ENCODE data around the gene RNF44.

The RNF44 gene

DNA sequence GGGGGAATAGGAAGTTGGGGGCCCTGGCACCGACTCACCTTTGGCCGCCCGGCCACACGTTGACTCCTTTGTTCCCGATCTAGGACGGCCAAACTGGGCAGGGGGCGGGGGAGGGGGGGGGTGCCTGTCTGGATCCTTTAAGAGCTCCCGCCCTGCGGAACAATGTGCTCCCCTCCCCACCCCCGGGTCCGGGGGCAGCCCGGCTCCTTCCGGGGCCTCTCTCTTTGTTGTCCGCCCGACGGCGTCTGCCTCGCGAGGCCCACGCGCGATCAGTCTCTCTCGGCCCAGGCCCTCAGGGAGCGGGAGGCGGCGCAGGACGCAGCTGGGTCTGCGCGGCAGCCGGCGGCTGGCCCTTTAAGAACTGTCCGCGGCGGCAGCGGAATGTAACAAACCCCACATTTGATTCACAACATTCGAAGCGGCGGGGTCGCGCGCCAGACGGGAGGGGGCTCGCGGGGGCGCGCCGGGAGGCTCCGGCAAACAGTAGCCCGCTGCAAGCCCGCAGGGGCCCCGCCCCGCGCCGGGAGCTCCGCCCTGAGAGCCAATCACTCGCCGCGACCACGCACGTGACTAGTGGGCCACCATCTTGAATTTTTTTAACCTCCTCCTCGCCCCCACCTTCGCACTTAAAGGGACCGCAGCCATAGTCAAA, at the start of gene RNF44:
TSS of gene RNF44 (minus strand) at position 501 of the 652 bp plus-strand sequence. CDS start 4,930 bp downstream, outside the sequence.
- TF ChIP-seq ZNF274 (IDR thresholded peaks at IDR 0.05; ENCODE audit: low read depth, low read length) = no peak
- peak within 1 kb of the TSS; percentile 78 for H3K4me3 ChIP-seq (ENCODE audit: low read length)

DNA sequence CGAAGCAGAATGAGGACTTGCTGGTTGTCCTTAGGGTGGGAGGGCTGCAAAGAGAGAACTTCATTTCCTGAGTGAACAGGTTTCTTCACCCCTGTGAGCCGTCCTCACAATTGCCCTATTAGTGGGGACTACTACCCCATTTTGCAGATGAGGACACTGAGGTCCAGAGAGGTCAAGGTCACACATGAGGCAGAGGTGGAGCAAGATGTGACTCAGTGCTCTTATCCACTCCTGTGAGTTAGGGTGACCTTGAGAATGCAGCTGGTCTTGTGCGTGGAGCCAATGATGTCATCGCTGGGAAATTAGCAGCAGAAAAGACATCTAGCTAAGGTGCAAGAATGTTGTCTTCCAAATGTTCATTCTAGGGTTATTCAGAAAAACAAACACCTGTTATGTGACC, 45.9 kb upstream of the RNF44 start:
- no peak overlapping the region for H3K4me3 ChIP-seq (ENCODE audit: low read length)
- TF ChIP-seq ZNF274 (IDR thresholded peaks at IDR 0.05; ENCODE audit: low read depth, low read length) = no peak

DNA sequence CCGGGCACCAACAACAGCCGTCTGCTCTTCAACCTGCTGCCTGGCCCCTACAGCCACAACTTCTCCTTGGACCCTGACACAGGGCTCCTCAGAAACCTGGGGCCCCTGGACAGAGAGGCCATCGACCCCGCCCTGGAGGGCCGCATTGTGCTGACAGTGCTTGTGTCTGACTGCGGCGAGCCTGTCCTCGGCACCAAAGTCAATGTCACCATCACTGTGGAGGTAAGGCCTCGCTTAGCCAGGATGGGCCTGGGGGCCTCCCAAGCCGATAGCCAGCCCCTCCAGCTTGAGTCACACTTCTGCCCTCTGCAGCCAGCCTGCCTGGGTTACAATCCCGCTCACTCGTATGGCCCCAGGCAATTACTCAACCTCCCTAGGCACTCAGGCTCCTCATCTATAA, 44.2 kb upstream of the RNF44 start:
- no peak overlapping the region for H3K4me3 ChIP-seq (ENCODE audit: low read length)
- TF ChIP-seq ZNF274 (IDR thresholded peaks at IDR 0.05; ENCODE audit: low read depth, low read length) = no peak

DNA sequence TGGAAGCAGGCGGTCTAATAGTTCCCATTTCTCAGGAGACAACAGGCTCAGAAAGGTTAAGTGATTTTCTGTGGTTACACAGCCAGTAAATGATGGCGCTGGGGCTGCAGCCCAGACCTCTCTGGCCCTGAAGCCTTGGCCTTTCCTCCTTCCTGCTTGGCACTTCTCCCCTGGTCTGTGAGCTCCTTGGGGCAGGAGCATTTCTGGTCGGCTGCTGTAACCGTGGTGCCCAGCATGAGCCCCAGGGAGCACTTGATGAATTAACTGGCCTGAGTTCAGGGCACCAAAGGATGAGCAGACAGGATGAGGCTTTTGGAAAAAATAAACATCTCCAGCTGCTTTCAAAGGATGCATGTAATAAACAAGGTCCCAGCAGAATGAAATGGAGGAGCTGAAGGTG, 42.1 kb upstream of the RNF44 start:
- H3K4me3 ChIP-seq (ENCODE audit: low read length) = no peak overlapping the region
- TF ChIP-seq ZNF274 (IDR thresholded peaks at IDR 0.05; ENCODE audit: low read depth, low read length) = no peak

DNA sequence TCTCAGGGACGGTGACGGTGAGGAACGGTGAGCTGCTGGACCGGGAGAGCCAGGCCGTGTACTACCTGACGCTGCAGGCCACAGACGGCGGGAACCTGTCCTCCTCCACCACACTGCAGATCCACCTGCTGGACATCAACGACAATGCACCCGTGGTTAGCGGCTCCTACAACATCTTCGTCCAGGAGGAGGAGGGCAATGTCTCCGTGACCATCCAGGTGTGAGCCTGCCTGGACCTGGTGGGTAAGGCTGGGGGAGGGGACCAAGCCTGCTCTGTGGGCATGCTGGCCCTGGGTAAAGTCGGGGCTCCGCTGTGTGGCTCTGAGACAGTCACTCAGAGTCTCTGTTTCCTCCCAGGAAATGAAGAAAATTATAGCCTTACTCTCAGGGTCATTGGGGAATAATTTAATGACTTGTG, 41.2 kb upstream of the RNF44 start:
- no peak for TF ChIP-seq ZNF274 (IDR thresholded peaks at IDR 0.05; ENCODE audit: low read depth, low read length)
- no peak overlapping the region for H3K4me3 ChIP-seq (ENCODE audit: low read length)

DNA sequence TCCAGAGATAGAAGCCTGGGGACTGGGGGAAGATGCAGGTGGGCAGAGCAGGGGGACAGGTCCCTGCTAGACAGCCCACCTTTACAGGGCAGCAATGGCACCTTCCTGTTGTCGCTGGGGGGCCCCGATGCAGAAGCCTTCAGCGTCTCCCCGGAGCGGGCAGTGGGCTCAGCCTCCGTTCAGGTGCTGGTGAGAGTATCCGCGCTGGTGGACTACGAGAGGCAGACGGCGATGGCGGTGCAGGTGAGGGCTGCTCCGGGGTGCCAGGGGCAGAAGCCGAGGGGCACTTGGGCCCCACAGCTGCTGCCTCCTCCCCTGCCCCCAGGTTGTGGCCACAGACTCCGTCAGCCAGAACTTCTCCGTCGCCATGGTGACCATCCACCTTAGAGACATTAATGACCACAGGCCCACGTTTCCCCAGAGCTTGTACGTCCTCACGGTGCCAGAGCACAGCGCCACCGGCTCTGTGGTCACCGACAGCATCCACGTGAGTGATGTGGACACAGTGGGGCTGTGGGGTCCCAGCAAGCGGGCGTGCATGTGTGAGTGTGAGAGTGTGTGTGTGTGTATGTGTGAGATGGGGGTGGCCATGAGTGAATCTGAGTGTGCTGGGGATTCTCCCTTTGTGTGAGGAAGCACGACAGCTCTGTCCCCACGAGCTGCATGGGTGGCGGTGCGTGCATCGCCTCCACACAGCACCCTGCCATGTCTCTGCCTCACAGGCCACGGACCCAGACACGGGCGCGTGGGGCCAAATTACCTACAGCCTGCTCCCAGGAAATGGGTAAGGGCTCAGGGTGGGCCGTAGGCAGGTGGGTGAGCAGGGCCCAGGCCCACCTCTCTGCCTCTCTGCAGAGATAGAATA, 40.3 kb upstream of the RNF44 start:
- no peak overlapping the region for H3K4me3 ChIP-seq (ENCODE audit: low read length)
- no peak for TF ChIP-seq ZNF274 (IDR thresholded peaks at IDR 0.05; ENCODE audit: low read depth, low read length)

DNA sequence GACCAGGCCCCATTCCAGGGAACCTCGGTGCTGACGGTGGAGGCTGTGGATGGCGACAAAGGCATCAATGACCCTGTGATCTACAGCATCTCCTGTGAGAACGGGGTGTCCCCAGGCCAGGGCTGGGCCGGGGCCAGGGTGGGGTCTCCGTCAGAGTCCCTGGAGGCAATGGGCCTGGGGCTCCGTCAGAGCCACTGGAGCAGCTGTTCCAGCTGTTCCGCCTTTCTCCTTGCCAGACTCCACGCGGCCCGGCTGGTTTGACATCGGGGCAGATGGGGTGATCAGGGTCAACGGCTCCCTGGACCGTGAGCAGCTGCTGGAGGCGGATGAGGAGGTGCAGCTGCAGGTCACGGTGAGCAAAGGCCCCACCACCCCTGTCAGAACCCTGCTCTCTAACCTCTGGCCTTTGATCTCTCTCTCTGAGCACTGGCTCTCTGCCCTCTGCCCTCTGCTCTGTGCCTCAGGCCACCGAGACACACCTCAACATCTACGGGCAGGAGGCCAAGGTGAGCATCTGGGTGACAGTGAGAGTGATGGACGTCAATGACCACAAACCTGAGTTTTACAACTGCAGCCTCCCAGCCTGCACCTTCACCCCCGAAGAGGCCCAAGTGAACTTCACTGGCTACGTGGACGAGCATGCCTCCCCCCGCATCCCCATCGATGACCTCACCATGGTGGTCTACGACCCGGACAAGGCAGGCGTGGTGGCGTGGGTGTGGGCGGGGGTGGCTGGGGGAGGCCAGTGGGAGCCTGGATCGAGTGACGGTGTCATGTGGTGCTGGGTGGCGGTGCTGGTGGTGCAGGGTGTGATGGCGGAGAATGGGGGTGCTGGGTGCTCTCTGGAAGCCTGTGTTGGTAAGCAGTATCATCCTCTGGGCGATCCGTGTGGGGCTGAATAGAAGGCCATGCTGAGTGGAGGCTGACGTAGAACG, 38.6 kb upstream of the RNF44 start:
- TF ChIP-seq ZNF274 (IDR thresholded peaks at IDR 0.05; ENCODE audit: low read depth, low read length) = no peak
- no peak overlapping the region for H3K4me3 ChIP-seq (ENCODE audit: low read length)

DNA sequence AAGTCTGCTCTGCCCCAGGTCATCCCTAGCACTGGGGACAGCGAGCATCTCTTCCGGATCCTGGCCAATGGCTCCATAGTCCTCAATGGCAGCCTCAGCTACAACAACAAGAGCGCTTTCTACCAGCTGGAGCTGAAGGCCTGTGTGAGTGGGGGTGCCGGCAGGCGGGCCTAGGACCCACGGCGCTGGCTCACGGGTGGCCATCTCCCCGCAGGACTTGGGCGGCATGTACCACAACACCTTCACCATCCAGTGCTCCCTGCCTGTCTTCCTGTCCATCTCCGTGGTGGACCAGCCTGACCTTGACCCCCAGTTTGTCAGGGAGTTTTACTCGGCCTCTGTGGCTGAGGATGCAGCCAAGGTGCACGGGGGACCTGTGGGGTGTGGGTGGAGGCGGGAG, 37.9 kb upstream of the RNF44 start:
- no peak overlapping the region for H3K4me3 ChIP-seq (ENCODE audit: low read length)
- no peak for TF ChIP-seq ZNF274 (IDR thresholded peaks at IDR 0.05; ENCODE audit: low read depth, low read length)

DNA sequence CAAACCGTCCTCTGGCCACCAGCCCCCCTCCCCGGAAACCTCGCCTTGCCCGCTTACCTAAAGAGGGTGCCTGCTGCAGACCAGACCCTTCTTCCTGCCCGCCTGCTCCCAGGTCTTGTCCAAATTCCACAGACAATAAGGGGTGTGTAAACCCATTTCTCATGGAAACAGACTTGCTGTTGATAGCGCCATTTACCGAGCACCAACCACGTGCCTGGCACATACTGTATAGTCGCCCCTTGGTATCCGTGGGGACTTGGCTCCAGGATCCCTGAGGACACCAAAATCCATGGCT, 37.0 kb upstream of the RNF44 start:
- TF ChIP-seq ZNF274 (IDR thresholded peaks at IDR 0.05; ENCODE audit: low read depth, low read length) = no peak
- H3K4me3 ChIP-seq (ENCODE audit: low read length) = no peak overlapping the region

DNA sequence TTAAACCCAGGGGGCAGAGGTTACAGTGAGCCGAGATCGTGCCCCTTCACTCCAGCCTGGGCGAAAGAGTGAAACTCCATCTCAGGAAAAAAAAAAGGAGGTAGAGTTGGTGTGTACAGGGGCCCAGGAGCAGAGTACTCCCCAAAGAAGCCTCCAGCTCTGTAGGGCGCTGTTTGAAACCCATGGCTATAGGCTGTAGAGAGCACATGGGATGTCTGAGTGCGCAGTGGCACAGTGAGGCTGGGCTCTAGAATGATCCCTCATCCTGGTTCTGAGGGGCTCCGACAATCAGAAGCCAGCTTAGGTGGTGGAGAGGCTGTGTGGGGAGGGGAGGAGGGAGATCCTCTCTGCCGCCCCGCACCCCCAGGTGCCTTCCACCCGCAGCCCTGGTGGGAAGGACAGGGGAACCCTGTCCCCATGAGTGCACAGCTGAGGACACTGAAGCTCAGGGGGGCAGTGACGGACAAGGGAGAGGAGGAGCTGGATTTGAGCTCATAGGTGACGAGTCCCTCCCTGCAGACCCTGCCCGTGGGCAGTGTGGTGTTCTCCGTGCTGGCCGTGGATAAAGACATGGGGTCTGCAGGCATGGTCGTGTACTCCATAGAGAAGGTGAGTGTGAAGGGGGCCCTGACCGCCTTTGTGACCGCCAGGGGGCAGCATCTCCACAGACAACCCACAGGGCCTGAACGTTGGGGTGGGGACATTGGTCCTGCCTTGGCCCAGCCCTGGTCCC, 36.5 kb upstream of the RNF44 start:
- no peak for TF ChIP-seq ZNF274 (IDR thresholded peaks at IDR 0.05; ENCODE audit: low read depth, low read length)
- H3K4me3 ChIP-seq (ENCODE audit: low read length) = no peak overlapping the region

DNA sequence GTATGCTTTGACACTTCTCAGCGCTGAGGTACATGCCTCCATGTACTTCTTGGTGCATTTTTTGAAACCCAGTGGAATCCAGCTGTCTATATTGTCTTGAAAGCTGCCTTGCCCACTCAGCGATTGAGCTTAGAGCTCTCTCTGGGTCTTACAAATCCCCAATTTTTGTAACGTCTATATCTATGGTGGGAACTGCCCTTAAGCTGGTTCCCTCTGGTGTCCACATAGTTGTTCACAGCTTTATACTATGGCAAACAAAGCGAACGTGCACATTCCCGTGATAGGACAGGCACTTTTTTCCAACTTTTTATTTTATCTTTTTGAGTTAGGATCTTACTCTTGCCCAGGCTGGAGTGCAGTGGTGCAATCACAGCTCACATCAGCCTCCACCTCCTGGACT, 32.8 kb upstream of the RNF44 start:
- TF ChIP-seq ZNF274 (IDR thresholded peaks at IDR 0.05; ENCODE audit: low read depth, low read length) = no peak

DNA sequence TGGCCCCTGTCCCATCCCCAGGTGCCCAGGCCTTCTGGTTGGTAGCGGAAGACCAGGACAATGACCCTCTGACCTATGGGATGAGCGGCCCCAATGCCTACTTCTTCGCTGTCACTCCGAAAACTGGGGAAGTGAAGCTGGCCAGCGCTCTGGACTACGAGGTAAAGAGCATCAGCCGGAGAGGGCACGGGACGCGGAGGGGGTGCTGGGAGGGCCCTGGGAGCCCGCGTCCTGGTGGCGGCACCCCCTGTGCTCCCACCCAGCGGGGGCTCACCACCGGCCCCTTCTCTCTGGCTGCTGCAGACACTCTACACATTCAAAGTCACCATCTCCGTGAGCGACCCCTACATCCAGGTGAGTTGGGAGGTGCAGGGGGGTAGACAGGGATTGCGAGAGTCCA, 31.5 kb upstream of the RNF44 start:
- H3K4me3 ChIP-seq (ENCODE audit: low read length) = no peak overlapping the region
- TF ChIP-seq ZNF274 (IDR thresholded peaks at IDR 0.05; ENCODE audit: low read depth, low read length) = no peak

More for the DNA sequence above, 32.8 kb upstream of the RNF44 start:
- no peak overlapping the region for H3K4me3 ChIP-seq (ENCODE audit: low read length)

DNA sequence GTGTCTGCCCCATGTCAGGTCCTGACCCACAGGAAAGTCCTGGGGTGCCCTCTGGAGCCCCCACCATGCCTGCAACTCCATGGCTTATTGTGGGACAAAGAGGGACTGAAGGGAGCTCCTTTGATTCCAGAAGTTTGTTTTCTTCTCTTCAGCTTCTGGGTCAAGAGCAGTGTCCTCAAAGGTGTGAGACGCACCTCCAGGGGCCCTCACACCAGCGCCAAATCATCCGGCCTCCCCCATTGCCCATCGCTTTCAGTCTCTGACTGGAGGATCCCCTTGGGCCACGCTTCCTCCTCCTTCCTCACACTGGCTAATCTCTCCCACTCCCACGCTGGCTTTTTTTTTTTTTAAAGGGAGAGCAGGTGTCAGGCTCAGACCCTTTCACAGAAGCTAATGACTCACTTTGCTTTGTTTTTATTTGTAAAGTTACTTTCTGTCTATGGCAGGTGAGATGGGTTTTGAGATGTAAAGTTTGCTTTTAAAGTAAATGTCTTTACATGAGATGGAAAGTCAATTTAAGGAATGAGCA, 28.6 kb upstream of the RNF44 start:
- no peak for TF ChIP-seq ZNF274 (IDR thresholded peaks at IDR 0.05; ENCODE audit: low read depth, low read length)
- H3K4me3 ChIP-seq (ENCODE audit: low read length) = no peak overlapping the region
